Measurements from ENCODE around the gene CCDC117. TPM values are rescaled to one million over a fixed set of nuclear protein-coding genes. Genes with fewer than 3 reads are reported as not detected.
"Not testable (repeated sequence)": the region's sequence is repeated elsewhere in the genome, so short reads cannot be mapped to it uniquely, and the experiment has no call there.

CCDC117 gene
- total and polyA plus RNA-seq, 4 donors = 8.1 to 24.0 (median 16.2) TPM

DNA sequence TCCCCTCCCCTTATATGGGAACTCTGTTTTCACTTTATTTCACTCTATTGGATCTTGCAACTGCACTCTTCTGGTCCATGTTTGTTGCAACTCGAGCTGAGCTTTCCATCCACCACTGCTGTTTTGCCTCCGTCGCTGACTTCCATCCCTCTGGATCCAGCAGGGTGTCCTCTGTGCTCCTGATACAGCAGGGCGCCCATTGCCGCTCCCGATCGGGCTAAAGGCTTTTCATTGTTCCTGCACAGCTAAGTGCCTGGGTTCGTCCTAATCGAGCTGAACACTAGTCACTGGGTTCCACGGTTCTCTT is 11.1 kb upstream of the CCDC117 start:
- Histone ChIP-seq H3K4me3 (ENCODE audit: low read depth in 1 of 3, low read length in 3 of 3) (no peak overlapping the region), H3K27ac (ENCODE audit: low read depth in 1 of 2, low read length in 2 of 2) (no peak overlapping the region), H3K27me3 (ENCODE audit: control insufficient read depth in 4 of 4, insufficient read depth in 4 of 4, low read length in 3 of 4) (no peaks in the 10 kb centered on the region), H3K9me3 (ENCODE audit: control insufficient read depth in 4 of 4, low read length in 3 of 4) (no peaks in the 10 kb centered on the region), H3K36me3 (ENCODE audit: control insufficient read depth in 4 of 4, insufficient read depth in 3 of 4, low read depth in 1 of 4, low read length in 3 of 4) (no peaks in the 10 kb centered on the region), H3K4me1 (ENCODE audit: control insufficient read depth in 4 of 4, insufficient read depth in 4 of 4, low read length in 3 of 4) (no peaks in the 10 kb centered on the region), H3K9ac (ENCODE audit: low read depth in 1 of 2, low read length in 2 of 2) (no peak overlapping the region)
- TF ChIP-seq, protein P1, sequence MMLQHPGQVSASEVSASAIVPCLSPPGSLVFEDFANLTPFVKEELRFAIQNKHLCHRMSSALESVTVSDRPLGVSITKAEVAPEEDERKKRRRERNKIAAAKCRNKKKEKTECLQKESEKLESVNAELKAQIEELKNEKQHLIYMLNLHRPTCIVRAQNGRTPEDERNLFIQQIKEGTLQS (IDR thresholded peaks at IDR 0.05) = no peak
- no peak for TF ChIP-seq CTCF (IDR thresholded peaks at IDR 0.05; ENCODE audit: low read depth, low read length, missing input control)
- TF ChIP-seq GABPA (IDR thresholded peaks at IDR 0.05 in 1 of 2, conservative IDR thresholded peaks at IDR 0.05 in 1 of 2) = no peak
- no peak for TF ChIP-seq JUND (IDR thresholded peaks at IDR 0.05)
- DNase-seq (ENCODE audit: low spot score) = no peak
- 96% methylated on average over 10 of the region's 10 CpGs for WGBS

- 91% methylated on average over 4 of the region's 4 CpGs for WGBS
- H3K36me3 ChIP-seq (ENCODE audit: control insufficient read depth in 4 of 4, insufficient read depth in 3 of 4, low read depth in 1 of 4, low read length in 3 of 4); H3K4me3 ChIP-seq (ENCODE audit: low read depth in 1 of 3, low read length in 3 of 3); DNase-seq (ENCODE audit: low spot score); H3K27me3 ChIP-seq (ENCODE audit: control insufficient read depth in 4 of 4, insufficient read depth in 4 of 4, low read length in 3 of 4); H3K9ac ChIP-seq (ENCODE audit: low read depth in 1 of 2, low read length in 2 of 2); H3K4me1 ChIP-seq (ENCODE audit: control insufficient read depth in 4 of 4, insufficient read depth in 4 of 4, low read length in 3 of 4); H3K27ac ChIP-seq (ENCODE audit: low read depth in 1 of 2, low read length in 2 of 2); H3K9me3 ChIP-seq (ENCODE audit: control insufficient read depth in 4 of 4, low read length in 3 of 4): not testable (repeated sequence)
Measured at GRCh38 chr22:28762000-28762399, 10.5 kb upstream of the CCDC117 start.

DNA sequence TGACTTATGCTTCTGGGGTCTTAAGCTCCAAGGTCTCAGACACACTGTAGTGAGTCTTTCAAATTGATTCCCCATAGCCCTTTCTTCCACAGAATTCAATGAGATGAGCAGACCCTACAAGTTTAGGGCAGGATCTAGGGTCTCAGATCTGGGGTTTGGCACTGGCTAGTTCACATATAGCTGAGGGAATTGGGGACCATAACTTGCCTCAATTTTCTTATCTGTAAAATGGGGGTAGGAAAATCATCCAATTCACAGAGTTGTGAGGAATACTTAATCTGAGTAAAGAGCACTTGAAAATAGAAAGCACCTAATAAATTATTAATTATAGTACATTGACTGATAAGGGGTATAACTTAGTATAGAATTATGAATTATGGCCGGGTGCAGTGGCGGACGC is 5.9 kb upstream of the CCDC117 start:
- WGBS = 93% methylated on average over 3 of the region's 3 CpGs
- no peak overlapping the region for H3K9ac ChIP-seq (ENCODE audit: low read depth in 1 of 2, low read length in 2 of 2)
- no peaks in the 10 kb centered on the region for H3K36me3 ChIP-seq (ENCODE audit: control insufficient read depth in 4 of 4, insufficient read depth in 3 of 4, low read depth in 1 of 4, low read length in 3 of 4)
- peaks cover 0 to 3% (median 0%) of the 10 kb centered on the region in 4 donors for H3K4me1 ChIP-seq (ENCODE audit: control insufficient read depth in 4 of 4, insufficient read depth in 4 of 4, low read length in 3 of 4)
- TF ChIP-seq JUND (IDR thresholded peaks at IDR 0.05) (no peak), HNF4G (IDR thresholded peaks at IDR 0.05) (no peak), FOXA1 (IDR thresholded peaks at IDR 0.05) (no peak), CTCF (IDR thresholded peaks at IDR 0.05; ENCODE audit: low read depth, low read length, missing input control) (no peak)
- no peak overlapping the region for H3K4me3 ChIP-seq (ENCODE audit: low read depth in 1 of 3, low read length in 3 of 3)
- no peak for DNase-seq (ENCODE audit: low spot score)
- no peak overlapping the region for H3K27ac ChIP-seq (ENCODE audit: low read depth in 1 of 2, low read length in 2 of 2)
- H3K27me3 ChIP-seq (ENCODE audit: control insufficient read depth in 4 of 4, insufficient read depth in 4 of 4, low read length in 3 of 4) = no peaks in the 10 kb centered on the region
- H3K9me3 ChIP-seq (ENCODE audit: control insufficient read depth in 4 of 4, low read length in 3 of 4) = no peaks in the 10 kb centered on the region

DNA sequence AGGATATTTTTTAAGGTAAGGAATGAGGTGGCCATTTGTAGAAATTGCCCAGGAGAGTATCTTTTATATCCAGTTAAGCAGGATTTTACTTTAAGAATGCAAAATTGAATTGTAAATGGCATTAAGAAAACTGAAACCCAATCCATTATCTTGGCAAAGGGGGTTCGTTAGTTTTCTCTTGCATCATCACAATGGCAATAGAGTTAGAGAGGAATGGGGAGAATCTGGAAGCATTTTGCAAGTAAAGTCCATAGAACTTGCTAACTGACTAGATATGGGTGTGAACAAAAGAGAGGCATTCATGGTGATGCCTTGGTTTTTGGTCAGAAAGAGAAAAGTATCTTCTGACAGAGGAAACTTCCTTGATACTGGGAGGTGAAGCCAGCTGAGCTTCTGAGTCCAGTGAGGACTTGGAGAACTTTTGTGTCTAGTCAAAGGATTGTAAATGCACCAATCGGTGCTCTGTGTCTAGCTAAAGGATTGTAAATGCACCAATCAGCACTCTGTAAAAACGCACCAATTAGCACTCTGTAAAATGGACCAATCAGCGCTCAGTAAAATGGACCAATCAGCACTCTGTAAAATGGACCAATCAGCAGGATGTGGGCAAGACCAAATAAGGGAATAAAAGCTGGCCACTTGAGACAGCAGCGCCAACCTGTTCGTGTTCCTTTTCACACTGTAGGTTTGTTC is 3.6 kb upstream of the CCDC117 start:
- Histone ChIP-seq H3K4me1 (ENCODE audit: control insufficient read depth in 4 of 4, insufficient read depth in 4 of 4, low read length in 3 of 4) (peaks cover 0 to 13% (median 0%) of the 10 kb centered on the region in 4 donors), H3K36me3 (ENCODE audit: control insufficient read depth in 4 of 4, insufficient read depth in 3 of 4, low read depth in 1 of 4, low read length in 3 of 4) (no peaks in the 10 kb centered on the region), H3K27me3 (ENCODE audit: control insufficient read depth in 4 of 4, insufficient read depth in 4 of 4, low read length in 3 of 4) (no peaks in the 10 kb centered on the region), H3K9me3 (ENCODE audit: control insufficient read depth in 4 of 4, low read length in 3 of 4) (no peaks in the 10 kb centered on the region), H3K9ac (ENCODE audit: low read depth in 1 of 2, low read length in 2 of 2) (no peak overlapping the region), H3K4me3 (ENCODE audit: low read depth in 1 of 3, low read length in 3 of 3) (no peak overlapping the region), H3K27ac (ENCODE audit: low read depth in 1 of 2, low read length in 2 of 2) (no peak overlapping the region)
- 87% methylated on average over 6 of the region's 6 CpGs for WGBS
- DNase-seq (ENCODE audit: low spot score) = no peak
- TF ChIP-seq FOXA1 (IDR thresholded peaks at IDR 0.05) = no peak
- TF ChIP-seq, protein P2, sequence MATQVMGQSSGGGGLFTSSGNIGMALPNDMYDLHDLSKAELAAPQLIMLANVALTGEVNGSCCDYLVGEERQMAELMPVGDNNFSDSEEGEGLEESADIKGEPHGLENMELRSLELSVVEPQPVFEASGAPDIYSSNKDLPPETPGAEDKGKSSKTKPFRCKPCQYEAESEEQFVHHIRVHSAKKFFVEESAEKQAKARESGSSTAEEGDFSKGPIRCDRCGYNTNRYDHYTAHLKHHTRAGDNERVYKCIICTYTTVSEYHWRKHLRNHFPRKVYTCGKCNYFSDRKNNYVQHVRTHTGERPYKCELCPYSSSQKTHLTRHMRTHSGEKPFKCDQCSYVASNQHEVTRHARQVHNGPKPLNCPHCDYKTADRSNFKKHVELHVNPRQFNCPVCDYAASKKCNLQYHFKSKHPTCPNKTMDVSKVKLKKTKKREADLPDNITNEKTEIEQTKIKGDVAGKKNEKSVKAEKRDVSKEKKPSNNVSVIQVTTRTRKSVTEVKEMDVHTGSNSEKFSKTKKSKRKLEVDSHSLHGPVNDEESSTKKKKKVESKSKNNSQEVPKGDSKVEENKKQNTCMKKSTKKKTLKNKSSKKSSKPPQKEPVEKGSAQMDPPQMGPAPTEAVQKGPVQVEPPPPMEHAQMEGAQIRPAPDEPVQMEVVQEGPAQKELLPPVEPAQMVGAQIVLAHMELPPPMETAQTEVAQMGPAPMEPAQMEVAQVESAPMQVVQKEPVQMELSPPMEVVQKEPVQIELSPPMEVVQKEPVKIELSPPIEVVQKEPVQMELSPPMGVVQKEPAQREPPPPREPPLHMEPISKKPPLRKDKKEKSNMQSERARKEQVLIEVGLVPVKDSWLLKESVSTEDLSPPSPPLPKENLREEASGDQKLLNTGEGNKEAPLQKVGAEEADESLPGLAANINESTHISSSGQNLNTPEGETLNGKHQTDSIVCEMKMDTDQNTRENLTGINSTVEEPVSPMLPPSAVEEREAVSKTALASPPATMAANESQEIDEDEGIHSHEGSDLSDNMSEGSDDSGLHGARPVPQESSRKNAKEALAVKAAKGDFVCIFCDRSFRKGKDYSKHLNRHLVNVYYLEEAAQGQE (IDR thresholded peaks at IDR 0.05) = no peak
- no peak for TF ChIP-seq GABPA (IDR thresholded peaks at IDR 0.05 in 1 of 2, conservative IDR thresholded peaks at IDR 0.05 in 1 of 2)
- no peak for TF ChIP-seq FOXA2 (IDR thresholded peaks at IDR 0.05)
- no peak for TF ChIP-seq EGR1 (IDR thresholded peaks at IDR 0.05; ENCODE audit: low read depth in 2 of 2)

Data from liver (tissue), 9 donors.